SU-DHL-6 (cell line): ENCODE measurements around the gene AGO4.

Experiments
- CTCF ChIP-seq: fragments of 200-600 bp; sonication (generic); IDR thresholded peaks from one replicate; pipeline ENCODE4 v1.5.1; 2017; ENCODE audit warnings: antibody characterized with exemption, mild to moderate bottlenecking, low read length, moderate library complexity; ENCODE audit not compliant: insufficient read depth, poor library complexity, severe bottlenecking
- EZH2phosphoT487 ChIP-seq: fragments of 200-600 bp; sonication (generic), shearing (Covaris generic); conservative IDR thresholded peaks from 2 replicates; pipeline ENCODE4 v1.6.1; 2018; ENCODE audit warnings: mild to moderate bottlenecking, antibody characterized with exemption, low read length, moderate library complexity, mixed read lengths

GRCh38 chr1:35881850-35882273, 74.0 kb downstream of the AGO4 start:
- TF ChIP-seq CTCF (no peak), EZH2phosphoT487 (no peak)
